Measurements from ENCODE around the gene TMPRSS2.

Gene TMPRSS2

GRCh38 chr21:41520560-41521442 is 12.8 kb upstream of the TMPRSS2 start:
- 0 out of 2 replicates have a peak, but pooled peaks cover under 1% of the 10 kb centered on the region for H3K4me1 ChIP-seq (ENCODE audit: low read length)
- no peak overlapping the region for H3K4me3 ChIP-seq (ENCODE audit: low read length)
- no peaks in the 10 kb centered on the region for H3K9me3 ChIP-seq (replicated peaks; ENCODE audit: insufficient read depth, low read length)
- H2AFZ ChIP-seq (ENCODE audit: low read length): no peak overlapping the region
- H4K20me1 ChIP-seq (ENCODE audit: insufficient read depth, low read length): no peaks in the 10 kb centered on the region
- H3K4me2 ChIP-seq (ENCODE audit: low read depth, low read length): no peak overlapping the region
- DNase-seq: no peak
- no peak overlapping the region for H3K27ac ChIP-seq (ENCODE audit: low read length)
- H3K36me3 ChIP-seq (replicated peaks; ENCODE audit: insufficient read depth, low read length): no peaks in the 10 kb centered on the region
- TF ChIP-seq EZH2 (optimal IDR thresholded peaks at IDR 0.05; ENCODE audit: low read depth, low read length) (no peak), CTCF (IDR thresholded peaks at IDR 0.05; ENCODE audit: low read length) (no peak), EZH2phosphoT487 (IDR thresholded peaks at IDR 0.05; ENCODE audit: low read length) (no peak)
- H3K9ac ChIP-seq (ENCODE audit: low read length): no peak overlapping the region
- no peaks in the 10 kb centered on the region for H3K9me2 ChIP-seq (replicated peaks; ENCODE audit: insufficient read depth, low read length)
- H3K79me2 ChIP-seq (ENCODE audit: low read length): no peaks in the 10 kb centered on the region
- no peaks in the 10 kb centered on the region for H3K27me3 ChIP-seq (replicated peaks; ENCODE audit: insufficient read depth, low read length)
- H3F3A ChIP-seq (ENCODE audit: insufficient read depth, low read length): no peaks in the 10 kb centered on the region

GRCh38 chr21:41519806-41520559 is 12.0 kb upstream of the TMPRSS2 start:
- Histone ChIP-seq H3K9me3 (replicated peaks; ENCODE audit: insufficient read depth, low read length) (no peaks in the 10 kb centered on the region), H3F3A (ENCODE audit: insufficient read depth, low read length) (no peaks in the 10 kb centered on the region), H2AFZ (ENCODE audit: low read length) (no peak overlapping the region), H3K4me1 (ENCODE audit: low read length) (no peaks in the 10 kb centered on the region), H4K20me1 (ENCODE audit: insufficient read depth, low read length) (no peaks in the 10 kb centered on the region), H3K27me3 (replicated peaks; ENCODE audit: insufficient read depth, low read length) (no peaks in the 10 kb centered on the region), H3K4me3 (ENCODE audit: low read length) (no peak overlapping the region), H3K4me2 (ENCODE audit: low read depth, low read length) (no peak overlapping the region), H3K27ac (ENCODE audit: low read length) (no peak overlapping the region), H3K79me2 (ENCODE audit: low read length) (no peaks in the 10 kb centered on the region), H3K36me3 (replicated peaks; ENCODE audit: insufficient read depth, low read length) (no peaks in the 10 kb centered on the region), H3K9ac (ENCODE audit: low read length) (no peak overlapping the region), H3K9me2 (replicated peaks; ENCODE audit: insufficient read depth, low read length) (no peaks in the 10 kb centered on the region)
- no peak for TF ChIP-seq EZH2phosphoT487 (IDR thresholded peaks at IDR 0.05; ENCODE audit: low read length)
- TF ChIP-seq EZH2 (optimal IDR thresholded peaks at IDR 0.05; ENCODE audit: low read depth, low read length): no peak
- TF ChIP-seq CTCF (IDR thresholded peaks at IDR 0.05; ENCODE audit: low read length): no peak
- DNase-seq: no peak

GRCh38 chr21:41518757-41519156 is 10.8 kb upstream of the TMPRSS2 start:
- no peaks in the 10 kb centered on the region for H4K20me1 ChIP-seq (ENCODE audit: insufficient read depth, low read length)
- no peaks in the 10 kb centered on the region for H3K9me2 ChIP-seq (replicated peaks; ENCODE audit: insufficient read depth, low read length)
- no peaks in the 10 kb centered on the region for H3K27me3 ChIP-seq (replicated peaks; ENCODE audit: insufficient read depth, low read length)
- H3K27ac ChIP-seq (ENCODE audit: low read length): no peak overlapping the region
- no peak overlapping the region for H3K4me3 ChIP-seq (ENCODE audit: low read length)
- no peak overlapping the region for H3K9ac ChIP-seq (ENCODE audit: low read length)
- no peak overlapping the region for H2AFZ ChIP-seq (ENCODE audit: low read length)
- TF ChIP-seq CTCF (IDR thresholded peaks at IDR 0.05; ENCODE audit: low read length) (no peak), EZH2 (optimal IDR thresholded peaks at IDR 0.05; ENCODE audit: low read depth, low read length) (no peak), EZH2phosphoT487 (IDR thresholded peaks at IDR 0.05; ENCODE audit: low read length) (no peak)
- no peaks in the 10 kb centered on the region for H3K4me1 ChIP-seq (ENCODE audit: low read length)
- H3K9me3 ChIP-seq (replicated peaks; ENCODE audit: insufficient read depth, low read length): no peaks in the 10 kb centered on the region
- H3F3A ChIP-seq (ENCODE audit: insufficient read depth, low read length): no peaks in the 10 kb centered on the region
- no peaks in the 10 kb centered on the region for H3K79me2 ChIP-seq (ENCODE audit: low read length)
- H3K4me2 ChIP-seq (ENCODE audit: low read depth, low read length): no peak overlapping the region
- no peaks in the 10 kb centered on the region for H3K36me3 ChIP-seq (replicated peaks; ENCODE audit: insufficient read depth, low read length)
- DNase-seq: no peak

Measured in MM.1S (cell line).